ENCODE results near the gene KCNJ15. TPM values are rescaled to one million over a fixed set of nuclear protein-coding genes. Genes with fewer than 3 reads are reported as not detected.

Gene KCNJ15
- total RNA-seq (ENCODE audit: low replicate concordance) = under 0.01 and 23.1 TPM in 2 replicates

GRCh38 chr21:38256599-38257302, at the start of gene KCNJ15:
TSS of gene KCNJ15 (plus strand) at chr21:38256991. CDS start at chr21:38299262, 42,271 bp downstream.

Other genes starting within 250 kb of the KCNJ15 start
- gene ERG, start 241.5 kb downstream of the KCNJ15 start, total RNA-seq (ENCODE audit: low replicate concordance) = 1.1 and 1.7 TPM in 2 replicates